ENCODE measurements around the gene CASZ1.

Gene CASZ1

DNA sequence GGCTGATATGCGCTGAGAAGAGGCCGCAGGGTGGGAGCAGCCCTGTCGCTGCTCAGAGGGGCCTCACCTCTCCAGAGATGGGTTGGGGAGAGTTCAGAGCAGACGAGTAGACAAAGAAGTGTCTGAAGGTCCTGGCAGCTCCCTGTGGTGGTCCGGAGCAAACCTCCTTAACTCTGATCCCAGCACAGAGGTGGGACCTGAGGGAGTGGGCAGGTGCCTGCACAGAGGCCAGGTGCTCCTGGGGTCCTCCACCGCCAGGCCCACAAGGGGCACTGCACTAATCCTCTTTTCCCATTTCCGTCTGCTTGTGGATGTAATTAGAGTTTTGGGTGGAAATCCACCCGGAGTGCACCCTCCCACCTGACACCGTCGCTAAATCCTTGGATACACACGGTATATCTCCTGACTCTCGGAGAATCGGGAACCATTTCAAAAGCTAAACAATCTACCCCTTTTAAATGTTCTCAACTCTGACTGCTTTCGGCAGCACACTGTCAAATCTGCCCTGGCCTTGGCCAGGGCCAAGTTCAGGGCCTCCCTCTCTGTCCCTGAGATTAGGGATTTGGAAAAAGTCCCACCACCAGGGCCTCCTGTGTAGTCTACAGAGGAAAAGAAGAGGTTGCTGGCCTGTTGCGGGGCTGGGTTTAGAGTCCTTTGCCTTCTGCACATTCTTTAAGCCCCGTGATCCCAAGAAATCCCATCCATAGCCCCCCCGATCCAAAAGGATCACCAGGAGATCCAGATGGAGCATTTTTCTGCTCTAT is 22.4 kb downstream of the CASZ1 start:
- no peak for DNase-seq (ENCODE audit: low spot score)

DNA sequence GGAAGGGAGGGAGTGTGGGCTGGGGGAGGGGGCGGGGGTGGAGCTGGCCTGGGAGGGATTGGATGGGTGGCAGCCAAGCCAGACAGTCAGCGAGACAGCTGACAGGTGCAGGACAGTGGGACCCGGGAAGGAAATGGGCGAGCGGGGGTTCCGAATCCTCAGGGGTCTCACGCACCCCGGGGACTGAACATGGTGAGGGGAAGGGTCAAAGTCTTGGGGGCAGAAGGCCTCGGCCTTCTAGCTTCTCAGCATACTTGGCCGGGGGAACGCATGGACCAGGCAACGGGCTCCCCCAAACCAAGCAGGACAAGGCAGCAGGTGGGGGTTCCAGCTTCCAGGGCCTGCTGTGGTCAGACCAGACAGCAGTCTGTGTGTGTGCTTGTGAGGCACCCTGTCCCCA is 23.1 kb downstream of the CASZ1 start:
- no peak for DNase-seq (ENCODE audit: low spot score)

- DNase-seq (ENCODE audit: low spot score), result no peak
Observed at GRCh38 chr1:10772711-10773110, 23.7 kb downstream of the CASZ1 start.

- peak; percentile 16 for DNase-seq (ENCODE audit: low spot score)
Observed at GRCh38 chr1:10771789-10772188, 24.7 kb downstream of the CASZ1 start.

DNA sequence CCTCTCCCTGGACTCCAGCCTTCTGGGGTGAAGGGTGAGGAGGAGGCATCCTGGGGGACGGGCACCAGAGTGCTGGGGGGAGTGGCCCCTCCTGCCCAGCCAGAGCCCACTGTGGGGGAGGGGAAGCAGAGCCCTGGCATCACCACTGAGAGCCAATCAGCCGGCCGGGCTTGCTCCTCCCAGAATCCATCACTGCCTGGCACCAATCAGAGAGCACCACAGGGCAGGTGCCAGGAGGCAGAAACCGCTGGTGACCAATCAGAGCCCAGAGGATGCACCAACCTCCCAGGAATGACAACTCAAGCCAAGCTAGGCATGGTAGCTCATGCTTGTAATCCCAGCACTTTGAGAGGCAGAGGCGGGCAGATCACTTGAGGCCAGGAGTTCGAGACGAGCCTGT is 27.9 kb downstream of the CASZ1 start:
- no peak for DNase-seq (ENCODE audit: low spot score)

GRCh38 chr1:10767282-10767681 is 29.2 kb downstream of the CASZ1 start:
- no peak for DNase-seq (ENCODE audit: low spot score)

DNA sequence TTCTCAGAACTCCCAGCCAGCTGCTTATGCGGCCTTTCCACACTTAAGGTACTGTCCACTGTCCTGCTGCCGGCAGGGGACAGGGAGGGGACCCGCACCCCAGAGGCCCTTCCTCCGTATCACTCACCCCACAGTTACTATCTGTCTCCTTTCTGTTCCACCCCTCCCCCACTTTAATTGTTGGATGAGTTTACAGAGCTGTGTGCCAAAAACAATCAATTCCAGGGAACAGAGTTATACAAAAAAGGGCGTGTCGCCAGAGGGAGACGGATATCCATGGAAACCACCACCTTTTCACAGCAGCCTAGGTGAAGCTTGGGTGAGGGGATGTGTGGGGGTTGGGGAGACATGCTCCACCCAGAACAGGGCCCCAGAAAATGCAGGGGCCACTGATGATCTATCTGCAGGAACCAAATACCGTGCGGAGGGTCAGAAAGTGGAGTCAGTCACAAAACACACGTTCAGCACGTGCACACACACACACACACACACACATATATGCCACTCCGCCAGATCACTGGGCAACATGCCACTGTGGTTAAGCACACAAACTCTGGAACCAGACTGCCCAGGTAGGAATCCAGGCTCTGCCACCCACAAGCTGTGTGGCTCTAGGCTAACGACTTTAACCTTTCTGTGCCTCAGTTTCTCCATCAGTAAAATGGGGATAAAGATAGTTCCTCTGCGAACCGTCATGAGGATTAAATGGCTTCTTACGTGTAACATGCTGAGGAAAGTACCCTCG is 30.5 kb downstream of the CASZ1 start:
- DNase-seq (ENCODE audit: low spot score), result no peak

GRCh38 chr1:10765304-10765703 is 31.1 kb downstream of the CASZ1 start:
- no peak for DNase-seq (ENCODE audit: low spot score)

DNA sequence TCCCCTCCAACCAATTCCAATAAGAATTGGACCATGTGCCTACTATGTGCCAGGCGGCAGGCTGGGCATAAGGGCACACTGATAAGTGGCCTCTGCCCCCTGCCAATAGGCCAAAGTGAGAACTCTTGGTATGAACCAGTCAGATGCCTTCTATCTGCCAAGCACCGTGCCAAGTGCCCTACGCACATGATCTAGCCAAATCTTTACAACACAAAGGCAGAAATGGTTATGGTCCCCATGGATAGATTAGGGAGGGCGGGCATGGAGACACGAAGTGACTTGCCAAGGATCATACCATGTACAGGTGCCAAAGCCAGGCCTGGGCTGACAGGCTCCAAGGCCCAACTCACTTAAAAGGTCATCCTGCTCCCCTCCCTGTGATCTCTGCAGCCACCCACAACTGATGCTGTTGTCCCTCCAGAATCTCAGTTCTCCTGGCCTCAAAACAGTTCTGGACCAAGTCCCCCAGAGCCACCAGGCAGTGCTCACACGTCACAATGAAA is 32.1 kb downstream of the CASZ1 start:
- no peak for DNase-seq (ENCODE audit: low spot score)

- DNase-seq (ENCODE audit: low spot score), result no peak
Observed at GRCh38 chr1:10762875-10763274, 33.6 kb downstream of the CASZ1 start.

DNA sequence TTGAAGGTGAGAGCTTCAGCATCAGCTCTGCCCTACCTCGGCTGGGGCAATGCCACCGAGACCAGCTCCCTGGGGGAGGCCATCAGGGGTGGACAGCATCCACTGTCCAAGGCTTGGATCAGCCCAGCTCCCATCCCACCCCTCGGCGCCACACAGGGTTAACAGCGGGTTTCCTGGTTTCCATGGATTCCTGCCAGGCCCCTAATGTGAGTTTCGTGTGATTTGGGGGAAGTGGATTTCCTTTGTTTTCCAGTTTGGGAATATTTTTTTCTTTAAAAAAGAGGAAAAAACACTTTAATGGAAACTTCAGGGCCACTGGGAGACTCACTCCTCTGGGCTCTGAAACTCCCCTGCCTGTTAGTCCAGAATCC is 34.3 kb downstream of the CASZ1 start:
- DNase-seq (ENCODE audit: low spot score), result no peak

DNA sequence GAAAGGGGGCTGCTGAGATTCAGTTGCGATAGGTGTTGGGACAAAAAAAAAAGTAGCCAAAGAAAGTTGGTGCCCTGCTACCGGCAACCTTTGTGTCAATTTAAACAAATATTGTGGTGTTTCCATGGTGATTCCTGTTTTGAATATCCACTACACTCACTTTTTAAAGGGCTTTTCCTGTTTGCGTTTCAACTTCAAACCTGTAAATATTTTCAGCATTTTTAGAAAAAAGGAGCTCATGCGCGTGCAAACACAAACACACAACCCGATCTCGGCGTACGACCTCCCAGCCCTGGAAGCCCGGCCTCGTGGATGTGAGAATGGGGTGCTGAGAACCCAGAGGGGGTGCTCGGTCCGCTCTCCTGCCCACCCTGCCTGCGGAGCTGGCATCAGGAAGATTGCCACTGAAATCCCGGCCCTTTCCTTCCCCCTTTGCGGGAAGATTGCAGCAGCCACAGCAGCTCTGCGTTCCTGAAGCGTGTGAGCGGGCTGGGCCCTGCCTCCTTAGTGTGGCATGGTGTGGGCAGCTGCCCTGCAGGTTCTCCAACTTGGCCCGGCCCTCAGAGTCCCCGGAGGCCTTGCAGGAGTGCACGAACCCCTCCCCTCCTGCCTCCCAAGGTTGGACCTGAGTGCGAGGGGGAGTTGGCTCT is 34.8 kb downstream of the CASZ1 start:
- DNase-seq (ENCODE audit: low spot score), result no peak

GRCh38 chr1:10760566-10761502 is 35.6 kb downstream of the CASZ1 start:
- DNase-seq (ENCODE audit: low spot score), result no peak

GRCh38 chr1:10759413-10760200 is 36.8 kb downstream of the CASZ1 start:
- no peak for DNase-seq (ENCODE audit: low spot score)

- no peak for DNase-seq (ENCODE audit: low spot score)
Observed at GRCh38 chr1:10756842-10757241, 39.6 kb downstream of the CASZ1 start.

DNA sequence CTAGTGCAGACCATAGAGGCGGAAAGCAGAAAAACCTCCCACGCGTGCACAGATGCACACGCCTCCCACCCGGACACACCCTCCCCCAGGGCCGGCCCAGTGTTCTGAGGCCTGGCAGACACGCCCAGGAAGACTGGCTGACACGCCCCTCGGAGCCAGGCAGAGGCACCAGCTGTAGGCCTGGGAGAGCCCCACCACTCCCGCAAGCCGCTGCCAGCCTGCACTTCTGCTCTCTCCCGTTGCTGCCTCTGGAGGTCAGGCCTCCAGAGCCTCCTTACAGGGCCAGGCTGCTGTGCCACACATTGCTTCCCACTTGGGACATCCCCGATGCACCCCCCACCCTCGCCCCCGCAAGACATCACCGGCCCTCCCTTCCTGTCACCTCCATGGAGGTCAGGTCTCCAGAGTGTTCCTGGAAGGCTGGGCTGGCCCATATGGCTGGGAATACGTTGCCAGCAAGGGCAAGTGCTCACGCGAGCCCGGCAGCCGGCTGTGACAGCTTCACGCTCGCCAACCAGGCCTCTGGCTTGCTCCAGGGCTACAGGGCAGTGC is 40.4 kb downstream of the CASZ1 start:
- DNase-seq (ENCODE audit: low spot score), result no peak

DNA sequence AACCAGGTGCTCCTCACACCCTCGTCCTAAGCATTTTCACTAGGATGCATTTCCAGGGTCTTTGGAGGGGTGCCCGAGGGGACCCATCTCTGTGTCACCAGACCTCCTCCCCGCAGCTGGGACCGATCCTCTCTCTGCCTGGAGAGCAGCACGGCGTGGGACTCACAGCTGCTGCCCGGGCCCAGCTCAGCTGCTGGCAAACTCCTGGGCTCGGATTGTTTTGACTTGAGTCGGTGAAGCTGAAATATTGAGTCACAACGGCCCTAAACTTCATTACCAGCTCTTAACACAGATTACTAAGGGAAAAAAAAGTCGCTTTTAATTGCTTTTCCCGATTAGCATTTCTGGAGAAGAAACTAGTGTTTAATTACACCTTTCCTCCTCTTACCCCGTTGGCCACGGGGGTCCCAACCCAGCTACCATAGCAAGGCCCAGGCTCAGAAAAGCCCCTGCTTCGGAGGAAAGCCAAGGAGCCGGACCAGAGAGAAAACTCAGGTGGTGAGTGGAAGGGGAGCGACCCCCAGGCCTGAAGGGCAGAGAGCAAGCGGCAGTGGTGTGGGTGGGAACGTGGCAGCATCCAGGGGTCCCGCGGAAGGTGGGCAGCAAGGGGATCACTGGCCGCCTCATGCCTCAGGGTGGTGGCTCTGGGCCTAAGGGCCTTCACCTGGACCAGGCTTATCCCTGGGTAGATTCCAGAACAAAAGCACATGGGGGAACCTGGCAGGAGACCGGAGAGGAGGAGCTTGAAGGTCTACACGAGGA is 41.7 kb downstream of the CASZ1 start:
- no peak for DNase-seq (ENCODE audit: low spot score)

GRCh38 chr1:10753299-10753698 is 43.1 kb downstream of the CASZ1 start:
- no peak for DNase-seq (ENCODE audit: low spot score)

DNA sequence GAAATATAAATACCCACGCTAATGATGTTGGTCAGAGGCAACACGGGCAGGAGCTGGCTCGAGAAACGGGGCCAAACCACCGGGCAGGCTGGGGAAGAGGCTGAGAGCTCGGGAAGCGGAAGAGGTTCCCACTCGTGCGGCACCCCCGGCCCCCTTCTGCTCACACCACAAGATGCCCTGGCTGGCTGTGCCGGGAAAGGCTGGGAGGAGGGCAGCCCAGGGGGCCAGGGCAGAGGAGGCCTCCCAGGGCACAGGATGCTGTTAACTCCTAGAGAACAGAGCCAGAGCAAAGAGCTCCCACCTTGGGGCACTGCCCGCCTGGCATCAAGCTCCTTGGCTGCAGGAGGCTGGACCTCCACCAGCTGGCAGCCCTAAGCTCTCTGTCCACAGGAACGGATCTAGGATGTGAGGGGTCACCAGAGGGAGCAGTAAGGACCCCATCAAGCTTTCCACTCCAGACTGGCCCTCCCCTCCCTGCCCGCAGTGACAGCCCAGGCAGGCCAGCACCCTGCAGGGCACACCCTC is 44.8 kb downstream of the CASZ1 start:
- DNase-seq (ENCODE audit: low spot score), result no peak

GRCh38 chr1:10751160-10751559 is 45.3 kb downstream of the CASZ1 start:
- DNase-seq (ENCODE audit: low spot score), result no peak

All from putamen (tissue), 1 donor.